CD4-positive, alpha-beta T cell treated with Interleukin-2 at 100 ng/mL for 4 hours (primary cell): ENCODE data around the gene ADD2.

Source experiments
- DNase-seq: peaks from one replicate; pipeline ENCODE4 v3.0.0-alpha.2; 2020; ENCODE audit warnings: low spot score

Gene ADD2

DNA sequence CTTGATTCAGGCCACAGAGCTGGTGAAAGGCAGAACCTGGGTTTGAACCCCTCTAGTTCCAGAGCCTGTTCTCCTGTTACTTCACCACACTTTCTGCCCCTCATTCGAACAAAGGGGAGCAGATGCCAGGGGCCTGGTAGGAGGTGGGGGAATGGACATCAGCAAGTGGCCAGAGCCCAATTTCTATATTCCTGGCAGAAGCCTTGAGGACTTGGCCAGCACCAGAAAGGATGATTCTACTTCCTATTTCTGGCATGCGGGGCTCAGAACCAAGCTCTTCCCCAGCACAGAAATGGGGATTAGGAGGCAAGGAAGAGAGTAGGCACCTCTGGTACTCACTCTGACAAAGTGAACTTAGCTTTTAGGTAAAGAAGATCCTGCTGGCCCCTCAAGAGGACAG lies 49.3 kb downstream of the ADD2 start:
- no peak for DNase-seq

- no peak for DNase-seq
These were observed 49.8 kb downstream of the ADD2 start for GRCh38 chr2:70718241-70718640.

GRCh38 chr2:70717431-70718038 lies 50.5 kb downstream of the ADD2 start:
- no peak for DNase-seq

DNA sequence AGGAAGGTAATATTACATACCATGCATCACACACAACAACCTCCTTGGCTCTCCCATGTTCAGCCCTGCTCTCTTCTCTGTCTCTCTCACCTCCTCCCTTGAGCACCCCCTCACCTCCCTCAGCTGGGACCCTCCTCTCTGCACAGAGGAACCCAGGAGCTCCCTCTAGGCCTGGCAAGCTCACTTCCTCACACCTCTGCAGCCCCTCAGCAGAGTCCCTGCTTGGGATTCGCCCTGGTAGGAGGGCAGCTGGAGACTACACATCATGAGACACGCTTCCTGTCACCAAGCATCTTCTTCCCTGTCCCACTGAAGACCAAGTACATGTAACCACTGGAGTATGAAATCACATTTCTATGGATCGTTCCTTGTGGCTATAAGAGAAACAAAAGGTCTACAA lies 51.0 kb downstream of the ADD2 start:
- DNase-seq: no peak

DNA sequence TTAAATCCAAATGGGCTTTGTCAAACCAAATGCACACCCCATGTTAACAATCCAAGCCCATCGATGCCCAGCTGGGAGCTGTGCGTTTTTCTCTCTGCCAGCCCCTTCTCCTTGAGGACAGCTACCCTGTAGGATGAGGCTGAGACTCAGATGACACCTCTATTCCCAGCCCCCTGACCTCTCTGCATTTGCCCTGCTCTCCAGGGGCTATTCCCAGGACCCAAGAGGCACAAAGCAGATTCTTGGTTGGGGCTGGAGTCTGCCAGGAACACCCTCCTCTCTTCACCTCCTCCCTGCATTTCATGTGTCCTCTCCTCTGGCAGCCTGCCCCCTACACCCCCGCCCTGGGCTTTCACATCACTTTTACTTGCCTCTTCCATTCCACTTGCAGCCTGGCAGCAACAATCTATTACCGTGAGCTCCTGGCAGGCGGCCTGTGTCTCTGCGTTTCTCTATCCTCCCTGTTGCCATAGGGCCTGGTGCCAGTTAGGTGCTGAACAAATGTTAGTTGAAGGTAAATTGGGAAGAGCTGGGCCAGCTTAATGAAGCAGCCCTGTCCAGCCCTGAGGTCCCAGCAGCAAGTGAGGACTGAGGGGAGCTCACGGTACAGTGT lies 51.8 kb downstream of the ADD2 start:
- DNase-seq: no peak

DNA sequence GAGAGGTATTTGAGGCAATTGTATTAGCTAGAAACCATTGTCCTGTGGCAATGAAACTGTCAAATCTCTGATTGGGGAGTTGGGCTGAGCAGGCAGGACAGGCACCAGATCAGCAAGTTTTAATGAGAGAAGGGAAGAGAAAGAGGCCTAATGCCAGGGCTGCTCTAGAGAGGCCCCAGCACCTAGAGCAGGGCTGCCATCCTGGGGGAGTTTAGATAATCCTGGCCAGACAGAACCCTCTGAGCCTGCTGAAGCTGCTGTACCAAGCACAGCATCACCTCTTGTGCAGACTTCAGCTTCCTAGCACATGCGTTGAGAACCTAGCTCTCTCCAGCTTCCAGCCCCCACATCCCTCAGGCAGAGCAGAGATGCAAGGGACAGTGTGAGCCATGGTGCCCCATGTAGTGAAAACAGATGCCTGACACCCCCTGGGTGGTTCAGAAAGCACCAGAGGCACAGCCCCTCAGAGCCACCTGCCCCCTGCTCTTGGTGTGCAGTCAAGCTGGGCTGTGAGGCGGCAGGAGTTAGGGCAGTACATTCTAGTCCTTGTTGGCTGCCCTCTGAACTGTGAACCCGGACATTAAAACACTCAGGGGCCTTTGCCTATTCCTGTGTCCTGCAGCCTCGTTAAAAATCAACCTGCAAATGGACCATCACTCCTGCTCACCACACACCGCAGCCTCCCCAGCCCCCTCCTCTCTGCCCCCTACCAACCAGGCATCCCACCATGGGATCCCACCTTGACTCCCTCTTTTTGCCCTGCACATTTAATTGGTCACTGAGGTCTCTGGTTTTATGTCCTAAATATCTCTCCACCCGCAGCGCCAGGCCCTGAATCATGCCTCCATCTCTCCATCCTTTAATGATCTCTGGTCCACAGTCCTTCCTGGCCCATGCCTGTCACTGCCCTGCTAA lies 52.7 kb downstream of the ADD2 start:
- no peak for DNase-seq

- DNase-seq: no peak
These were observed 53.7 kb downstream of the ADD2 start for GRCh38 chr2:70714141-70714905.

- no peak for DNase-seq
These were observed 55.1 kb downstream of the ADD2 start for GRCh38 chr2:70712916-70713315.

GRCh38 chr2:70711191-70711590 lies 56.8 kb downstream of the ADD2 start:
- DNase-seq: no peak

GRCh38 chr2:70710038-70710690 lies 57.8 kb downstream of the ADD2 start:
- no peak for DNase-seq

- DNase-seq: no peak
These were observed 58.5 kb downstream of the ADD2 start for GRCh38 chr2:70709275-70710037.

DNA sequence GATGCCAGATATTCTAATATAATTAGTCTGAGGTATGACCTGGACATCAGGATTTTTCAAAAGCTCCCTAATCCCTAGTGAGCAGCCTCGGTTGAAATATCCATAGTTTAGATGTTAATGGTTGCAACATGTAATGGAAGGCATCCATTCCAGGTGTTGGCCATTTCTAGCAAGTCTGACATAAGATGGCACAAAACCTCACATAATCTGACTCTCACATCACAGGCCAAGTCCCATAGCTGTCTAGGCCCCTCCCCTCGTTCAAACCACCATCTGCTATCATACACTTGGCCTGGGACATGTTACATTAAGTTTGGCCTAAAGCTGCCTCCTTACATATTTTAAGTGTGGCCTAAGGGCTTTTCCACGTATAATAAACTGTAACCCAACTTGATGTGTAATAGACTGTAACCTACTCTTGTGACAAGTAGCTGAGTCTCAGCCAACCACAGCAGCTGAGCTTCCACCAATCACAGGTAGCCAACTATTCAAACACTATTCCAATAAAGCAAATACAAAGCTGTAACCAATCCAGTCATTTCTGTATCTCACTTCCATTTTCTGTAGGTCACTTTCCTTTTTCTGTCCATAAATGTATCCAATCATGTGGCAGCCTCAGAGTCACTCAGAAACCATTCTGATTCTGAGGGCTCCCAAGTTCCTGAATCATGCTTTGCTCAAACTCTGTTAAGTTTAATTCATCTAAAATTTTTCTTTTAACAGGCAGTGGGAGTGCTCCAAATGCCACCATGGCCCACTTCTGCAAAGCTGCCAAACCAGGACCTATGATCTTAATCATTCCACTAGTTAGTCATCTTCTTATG lies 59.4 kb downstream of the ADD2 start:
- no peak for DNase-seq

- DNase-seq: no peak
These were observed 60.3 kb downstream of the ADD2 start for GRCh38 chr2:70707706-70708105.

- DNase-seq: no peak
These were observed 61.8 kb downstream of the ADD2 start for GRCh38 chr2:70706026-70706795.

GRCh38 chr2:70705160-70705850 lies 62.7 kb downstream of the ADD2 start:
- no peak for DNase-seq

- DNase-seq: no peak
These were observed 64.0 kb downstream of the ADD2 start for GRCh38 chr2:70703900-70704549.

GRCh38 chr2:70702711-70703395 lies 65.1 kb downstream of the ADD2 start:
- no peak for DNase-seq

DNA sequence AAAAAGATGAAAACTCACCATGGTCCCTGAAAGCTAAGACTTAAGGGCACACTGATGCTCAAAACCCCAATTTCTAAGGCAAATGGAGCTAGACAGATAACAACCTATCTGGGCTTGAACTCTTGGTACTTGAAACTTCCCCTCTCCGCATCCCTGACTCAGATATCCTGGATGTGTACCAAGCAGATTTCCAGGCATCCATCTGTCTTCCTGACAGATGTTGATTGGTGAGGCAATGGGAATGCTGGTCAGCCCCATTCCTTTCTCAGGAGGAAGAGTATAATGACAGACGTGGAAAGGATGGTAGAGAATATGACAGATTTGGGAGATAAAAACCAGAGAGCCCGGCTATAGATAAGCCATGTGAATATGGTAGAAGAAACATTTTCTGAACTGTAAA lies 69.2 kb downstream of the ADD2 start:
- no peak for DNase-seq
